HEK293 (cell line): ENCODE measurements around the gene C21orf91.

Source experiments
- HOXA7 ChIP-seq: sonication (generic); formaldehyde crosslinking; IDR thresholded peaks from 2 replicates; pipeline ENCODE4 v1.8.1; 2022; ENCODE audit warnings: missing genetic modification reagents, borderline replicate concordance
- KLF16 ChIP-seq: fragments of 450-650 bp; formaldehyde crosslinking; IDR thresholded peaks from 2 replicates; pipeline ENCODE4 v1.5.1; 2017; ENCODE audit warnings: missing biosample characterization, missing genetic modification characterization
- KLF8 ChIP-seq: fragments of 450-650 bp; formaldehyde crosslinking; IDR thresholded peaks from 2 replicates; pipeline ENCODE4 v1.5.1; 2016; ENCODE audit warnings: missing biosample characterization, missing genetic modification characterization
- RBAK ChIP-seq: fragments of 450-650 bp; formaldehyde crosslinking; IDR thresholded peaks from 2 replicates; pipeline ENCODE4 v1.5.1; 2016; ENCODE audit warnings: missing biosample characterization, missing genetic modification characterization
- ZNF24 ChIP-seq: fragments of 450-650 bp; formaldehyde crosslinking; IDR thresholded peaks from 2 replicates; pipeline ENCODE4 v1.5.1; 2016; ENCODE audit warnings: missing biosample characterization, missing genetic modification characterization
- ZNF274 ChIP-seq, 2 experiments: fragments of 200-500 bp in 1 of 2; fragments of 450-650 bp in 1 of 2; sonication (Bioruptor generic) in 1 of 2; formaldehyde crosslinking in 1 of 2; IDR thresholded peaks; 2 replicates each; pipeline versions ENCODE4 v1.5.1 to v1.6.1; 2014 to 2016; ENCODE audit warnings: borderline replicate concordance in 1 of 2, inconsistent platforms in 1 of 2, low read length in 1 of 2, missing biosample characterization in 1 of 2, missing genetic modification characterization in 1 of 2
- ZNF423 ChIP-seq: fragments of 450-650 bp; formaldehyde crosslinking; IDR thresholded peaks from 2 replicates; pipeline ENCODE4 v1.5.1; 2016; ENCODE audit warnings: missing biosample characterization, missing genetic modification characterization
- ZNF510 ChIP-seq: fragments of 450-650 bp; formaldehyde crosslinking; IDR thresholded peaks from 2 replicates; pipeline ENCODE4 v1.5.1; 2018; ENCODE audit warnings: mild to moderate bottlenecking, missing genetic modification characterization, missing biosample characterization; ENCODE audit not compliant: insufficient replicate concordance
- ZNF621 ChIP-seq: fragments of 450-650 bp; formaldehyde crosslinking; IDR thresholded peaks from 2 replicates; pipeline ENCODE4 v1.5.1; 2017; ENCODE audit warnings: missing biosample characterization, missing genetic modification characterization
- ZNF76 ChIP-seq: fragments of 450-650 bp; formaldehyde crosslinking; IDR thresholded peaks from 2 replicates; pipeline ENCODE4; 2016; ENCODE audit warnings: low read depth, missing biosample characterization, missing genetic modification characterization, borderline replicate concordance
- TF ChIP-seq, protein P1 (sequence below): fragments of 450-650 bp; formaldehyde crosslinking; IDR thresholded peaks from 2 replicates; pipeline ENCODE4 v1.5.1; 2016; ENCODE audit warnings: missing biosample characterization, missing genetic modification characterization
- TF ChIP-seq, protein P2 (sequence below): fragments of 450-650 bp; formaldehyde crosslinking; IDR thresholded peaks from 2 replicates; pipeline ENCODE4 v1.5.1; 2016; ENCODE audit warnings: missing biosample characterization, missing genetic modification characterization

DNA sequence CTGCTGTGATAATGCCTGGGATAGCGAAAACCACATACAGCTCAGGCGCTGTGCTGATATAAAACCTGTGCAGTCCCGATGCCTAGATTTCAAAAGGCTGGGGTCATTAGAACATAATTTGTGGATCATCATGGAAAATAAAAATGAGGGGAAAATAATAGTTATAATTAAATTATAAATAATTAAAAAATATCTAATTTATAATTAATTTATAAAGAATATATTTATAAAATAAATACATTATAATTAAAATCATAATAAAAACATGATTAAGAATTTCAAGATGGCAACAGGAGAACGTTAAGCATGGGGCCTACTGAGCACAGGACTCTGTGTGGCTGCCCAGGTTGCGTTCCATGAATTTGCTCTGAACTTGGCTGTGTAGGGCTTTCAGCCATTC lies 53.9 kb downstream of the C21orf91 start:
- TF ChIP-seq ZNF621 (tag by site-specific recombination), result no peak
- no peak for TF ChIP-seq HOXA7
- TF ChIP-seq ZNF274 (IDR thresholded peaks at IDR 0.05; ENCODE audit: low read length), result no peak
- TF ChIP-seq ZNF274 (tag by site-specific recombination; IDR thresholded peaks at IDR 0.05; ENCODE audit: borderline replicate concordance), result no peak
- TF ChIP-seq ZNF423, result no peak
- no peak for TF ChIP-seq ZNF76 (tag by site-specific recombination)
- no peak for TF ChIP-seq ZNF24 (tag by site-specific recombination)
- no peak for TF ChIP-seq RBAK (tag by site-specific recombination)
- TF ChIP-seq, protein P1, sequence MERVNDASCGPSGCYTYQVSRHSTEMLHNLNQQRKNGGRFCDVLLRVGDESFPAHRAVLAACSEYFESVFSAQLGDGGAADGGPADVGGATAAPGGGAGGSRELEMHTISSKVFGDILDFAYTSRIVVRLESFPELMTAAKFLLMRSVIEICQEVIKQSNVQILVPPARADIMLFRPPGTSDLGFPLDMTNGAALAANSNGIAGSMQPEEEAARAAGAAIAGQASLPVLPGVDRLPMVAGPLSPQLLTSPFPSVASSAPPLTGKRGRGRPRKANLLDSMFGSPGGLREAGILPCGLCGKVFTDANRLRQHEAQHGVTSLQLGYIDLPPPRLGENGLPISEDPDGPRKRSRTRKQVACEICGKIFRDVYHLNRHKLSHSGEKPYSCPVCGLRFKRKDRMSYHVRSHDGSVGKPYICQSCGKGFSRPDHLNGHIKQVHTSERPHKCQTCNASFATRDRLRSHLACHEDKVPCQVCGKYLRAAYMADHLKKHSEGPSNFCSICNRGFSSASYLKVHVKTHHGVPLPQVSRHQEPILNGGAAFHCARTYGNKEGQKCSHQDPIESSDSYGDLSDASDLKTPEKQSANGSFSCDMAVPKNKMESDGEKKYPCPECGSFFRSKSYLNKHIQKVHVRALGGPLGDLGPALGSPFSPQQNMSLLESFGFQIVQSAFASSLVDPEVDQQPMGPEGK (tag by site-specific recombination), result no peak
- TF ChIP-seq KLF8 (tag by site-specific recombination), result no peak
- no peak for TF ChIP-seq KLF16 (tag by site-specific recombination)
- TF ChIP-seq, protein P2, sequence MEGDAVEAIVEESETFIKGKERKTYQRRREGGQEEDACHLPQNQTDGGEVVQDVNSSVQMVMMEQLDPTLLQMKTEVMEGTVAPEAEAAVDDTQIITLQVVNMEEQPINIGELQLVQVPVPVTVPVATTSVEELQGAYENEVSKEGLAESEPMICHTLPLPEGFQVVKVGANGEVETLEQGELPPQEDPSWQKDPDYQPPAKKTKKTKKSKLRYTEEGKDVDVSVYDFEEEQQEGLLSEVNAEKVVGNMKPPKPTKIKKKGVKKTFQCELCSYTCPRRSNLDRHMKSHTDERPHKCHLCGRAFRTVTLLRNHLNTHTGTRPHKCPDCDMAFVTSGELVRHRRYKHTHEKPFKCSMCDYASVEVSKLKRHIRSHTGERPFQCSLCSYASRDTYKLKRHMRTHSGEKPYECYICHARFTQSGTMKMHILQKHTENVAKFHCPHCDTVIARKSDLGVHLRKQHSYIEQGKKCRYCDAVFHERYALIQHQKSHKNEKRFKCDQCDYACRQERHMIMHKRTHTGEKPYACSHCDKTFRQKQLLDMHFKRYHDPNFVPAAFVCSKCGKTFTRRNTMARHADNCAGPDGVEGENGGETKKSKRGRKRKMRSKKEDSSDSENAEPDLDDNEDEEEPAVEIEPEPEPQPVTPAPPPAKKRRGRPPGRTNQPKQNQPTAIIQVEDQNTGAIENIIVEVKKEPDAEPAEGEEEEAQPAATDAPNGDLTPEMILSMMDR (tag by site-specific recombination), result no peak
- TF ChIP-seq ZNF510 (tag by site-specific recombination), result no peak
